ENCODE results near the gene TPM1.

GRCh38 chr15:63059573-63060216, 17.1 kb downstream of the TPM1 start:
- TF ChIP-seq CTCF (conservative IDR thresholded peaks at IDR 0.05; ENCODE audit: low read depth, low read length), result no peak
- no peak for TF ChIP-seq RAD21 (IDR thresholded peaks at IDR 0.05; ENCODE audit: low read length)
- no peak; the same call in none of the 2 replicates for TF ChIP-seq POLR2A (IDR thresholded peaks at IDR 0.05; ENCODE audit: low read depth, low read length)
- no peak for TF ChIP-seq RCOR1 (IDR thresholded peaks at IDR 0.05; ENCODE audit: insufficient replicate concordance, low read length)
- no peak for TF ChIP-seq MAZ (IDR thresholded peaks at IDR 0.05; ENCODE audit: borderline replicate concordance, low read depth, low read length)
- no peak for TF ChIP-seq USF2 (IDR thresholded peaks at IDR 0.05; ENCODE audit: low read depth, low read length)
- TF ChIP-seq MXI1 (IDR thresholded peaks at IDR 0.05; ENCODE audit: borderline replicate concordance, low read depth, low read length), result no peak
- no peak for TF ChIP-seq BHLHE40 (IDR thresholded peaks at IDR 0.05; ENCODE audit: low read depth, low read length)
- TF ChIP-seq CHD1 (IDR thresholded peaks at IDR 0.05; ENCODE audit: low read depth, low read length), result no peak
- no peak for TF ChIP-seq RFX5 (IDR thresholded peaks at IDR 0.05; ENCODE audit: low read depth, low read length)
- TF ChIP-seq SMC3 (IDR thresholded peaks at IDR 0.05; ENCODE audit: low read depth, low read length), result no peak
